Cardiac fibroblast (primary cell): Measurements from ENCODE around the gene SRP14.
"Not testable (repeated sequence)": the region's sequence is repeated elsewhere in the genome, so short reads cannot be mapped to it uniquely, and the experiment has no call there.

Experiments
- DNase-seq, 2 donors: peaks; one replicate each; pipeline versions ENCODE4 v3.0.0 to v3.0.0-alpha.2; 2010; ENCODE audit warnings: low read depth in 2 of 2
- H3K4me3 ChIP-seq, 2 donors: replicated peaks in 1 of 2; 1 replicate in 1 of 2; 2 replicates in 1 of 2; pipeline ENCODE4 v1.5.1; 2011; ENCODE audit warnings: low read depth in 2 of 2, low read length in 2 of 2, mild to moderate bottlenecking in 2 of 2, moderate library complexity in 1 of 2
- CTCF ChIP-seq: IDR thresholded peaks from one replicate; pipeline ENCODE4 v1.5.1; 2011; ENCODE audit warnings: low read depth, mild to moderate bottlenecking, low read length, inconsistent platforms

SRP14 gene

GRCh38 chr15:40081691-40082194 is 42.8 kb upstream of the SRP14 start:
- peak overlapping the region; percentile 21 to 29 for H3K4me3 ChIP-seq
- no peak for TF ChIP-seq CTCF
- peak; percentile 55 to 92 for DNase-seq

- no peak for TF ChIP-seq CTCF
- no peak for DNase-seq
- no peak overlapping the region for H3K4me3 ChIP-seq
Observed at GRCh38 chr15:40080847-40081246, 41.9 kb upstream of the SRP14 start.

GRCh38 chr15:40080104-40080503 is 41.1 kb upstream of the SRP14 start:
- no peak overlapping the region for H3K4me3 ChIP-seq
- DNase-seq, result no peak
- TF ChIP-seq CTCF, result no peak

- DNase-seq, result no peak
- no peak overlapping the region for H3K4me3 ChIP-seq
- no peak for TF ChIP-seq CTCF
Observed at GRCh38 chr15:40079456-40079855, 40.5 kb upstream of the SRP14 start.

- no peak for TF ChIP-seq CTCF
- H3K4me3 ChIP-seq, result no peak overlapping the region
- DNase-seq, result no peak
Observed at GRCh38 chr15:40075298-40076044, 36.5 kb upstream of the SRP14 start.

GRCh38 chr15:40074656-40075055 is 35.7 kb upstream of the SRP14 start:
- DNase-seq, H3K4me3 ChIP-seq: not testable (repeated sequence)

- not testable (repeated sequence) for DNase-seq
Observed at GRCh38 chr15:40073716-40074490, 34.9 kb upstream of the SRP14 start.

More at GRCh38 chr15:40073716-40074490, 34.9 kb upstream of the SRP14 start:
- H3K4me3 ChIP-seq, result not testable (repeated sequence)
